Measurements from ENCODE around the gene CCDC78.

GRCh38 chr16:689175-689897 is 36.9 kb downstream of the CCDC78 start:
- no peak for TF ChIP-seq CTCF (CRISPR knock-in tag; IDR thresholded peaks at IDR 0.05)
- no peak for TF ChIP-seq SOX5 (CRISPR knock-in tag; IDR thresholded peaks at IDR 0.05; ENCODE audit: borderline replicate concordance)
- no peak for TF ChIP-seq ZNF362 (CRISPR knock-in tag; IDR thresholded peaks at IDR 0.05; ENCODE audit: borderline replicate concordance)
- TF ChIP-seq SMC3 (IDR thresholded peaks at IDR 0.05; ENCODE audit: low read length), result no peak
- no peak for TF ChIP-seq ZNF335 (CRISPR knock-in tag; IDR thresholded peaks at IDR 0.05)
- no peak for TF ChIP-seq U2AF1 (optimal IDR thresholded peaks at IDR 0.05; ENCODE audit: low read depth, low read length)
- no peak for TF ChIP-seq REST (IDR thresholded peaks at IDR 0.05; ENCODE audit: borderline replicate concordance in 1 of 2, low read depth in 1 of 2, low read length in 2 of 2)
- no peak for TF ChIP-seq ARNTL (CRISPR knock-in tag; IDR thresholded peaks at IDR 0.05)
- TF ChIP-seq PCBP1 (IDR thresholded peaks at IDR 0.05; ENCODE audit: borderline replicate concordance, low read depth, low read length), result no peak
- TF ChIP-seq, protein P1, sequence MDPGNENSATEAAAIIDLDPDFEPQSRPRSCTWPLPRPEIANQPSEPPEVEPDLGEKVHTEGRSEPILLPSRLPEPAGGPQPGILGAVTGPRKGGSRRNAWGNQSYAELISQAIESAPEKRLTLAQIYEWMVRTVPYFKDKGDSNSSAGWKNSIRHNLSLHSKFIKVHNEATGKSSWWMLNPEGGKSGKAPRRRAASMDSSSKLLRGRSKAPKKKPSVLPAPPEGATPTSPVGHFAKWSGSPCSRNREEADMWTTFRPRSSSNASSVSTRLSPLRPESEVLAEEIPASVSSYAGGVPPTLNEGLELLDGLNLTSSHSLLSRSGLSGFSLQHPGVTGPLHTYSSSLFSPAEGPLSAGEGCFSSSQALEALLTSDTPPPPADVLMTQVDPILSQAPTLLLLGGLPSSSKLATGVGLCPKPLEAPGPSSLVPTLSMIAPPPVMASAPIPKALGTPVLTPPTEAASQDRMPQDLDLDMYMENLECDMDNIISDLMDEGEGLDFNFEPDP (CRISPR knock-in tag; conservative IDR thresholded peaks at IDR 0.05), result no peak
- TF ChIP-seq CHD2 (IDR thresholded peaks at IDR 0.05; ENCODE audit: low read depth, low read length), result no peak
- TF ChIP-seq POLR2AphosphoS5 (IDR thresholded peaks at IDR 0.05; ENCODE audit: low read depth, low read length), result 0 out of 2 replicates have a peak, but pooled peaks have one; percentile 31
- no peak for TF ChIP-seq BRCA1 (CRISPR knock-in tag; IDR thresholded peaks at IDR 0.05)
- no peak for TF ChIP-seq CREB1 (IDR thresholded peaks at IDR 0.05)
- no peak for TF ChIP-seq CREB1 (CRISPR knock-in tag; IDR thresholded peaks at IDR 0.05)
